Prostate gland (tissue), 2 donors: Measurements from ENCODE around the gene AADACL3. TPM values are rescaled to one million over a fixed set of nuclear protein-coding genes. Genes with fewer than 3 reads are reported as not detected.
"Not testable (repeated sequence)": the region's sequence is repeated elsewhere in the genome, so short reads cannot be mapped to it uniquely, and the experiment has no call there.

Experiments
- DNase-seq: peaks from one replicate; pipeline ENCODE4 v3.0.0-alpha.2; 2019; ENCODE audit warnings: low spot score
- H3K27ac ChIP-seq, 2 donors: fragments of 200-600 bp; sonication (generic); 2 replicates each; pipeline ENCODE4 v1.5.1; 2017 to 2019
- H3K27me3 ChIP-seq: fragments of 200-600 bp; sonication (generic); replicated peaks from 2 replicates; pipeline ENCODE4 v1.5.1; 2019; ENCODE audit not compliant: insufficient read depth
- H3K36me3 ChIP-seq, 2 donors: fragments of 200-600 bp; sonication (generic); 1 replicate in 1 of 2; 2 replicates in 1 of 2; pipeline versions ENCODE4 v1.5.1 to v1.8.1; 2017 to 2019
- H3K4me1 ChIP-seq: fragments of 200-600 bp; sonication (generic); replicated peaks from 2 replicates; pipeline ENCODE4 v1.5.1; 2019
- H3K4me3 ChIP-seq, 2 donors: fragments of 200-600 bp; sonication (generic); 2 replicates each; pipeline ENCODE4 v1.5.1; 2017 to 2019
- H3K9me3 ChIP-seq: fragments of 200-600 bp; sonication (generic); 2 replicates; pipeline ENCODE4 v1.5.1; 2017
- CTCF ChIP-seq, 4 experiments: fragments of 200-600 bp in 2 of 4; fragments of 450-650 bp in 2 of 4; sonication (generic) in 2 of 4; IDR thresholded peaks; 1 replicate in 3 of 4; 2 replicates in 1 of 4; pipeline ENCODE4 v1.5.1; 2016 to 2019; ENCODE audit warnings: antibody characterized with exemption in 4 of 4, mild to moderate bottlenecking in 2 of 4, moderate library complexity in 2 of 4
- POLR2A ChIP-seq: fragments of 450-650 bp; IDR thresholded peaks from one replicate; pipeline ENCODE4 v1.6.1; 2016; ENCODE audit warnings: antibody characterized with exemption, mild to moderate bottlenecking
- POLR2AphosphoS5 ChIP-seq: sonication (generic); formaldehyde crosslinking; IDR thresholded peaks from one replicate; pipeline ENCODE4 v1.6.1; 2017; ENCODE audit warnings: antibody characterized with exemption
- WGBS: methylation state at CpG from one replicate; pipeline ENCODE4 v1.1.5; 2018; 5-methylcytosine and 5-hydroxymethylcytosine counted together
- intact Hi-C: fragments of 100-400 bp; cut with DNase I; formaldehyde crosslinking; loops from one replicate; pipeline ENCODE4 v1.14.2; 2022
- total RNA-seq, 2 donors: library from RNA; depleted of rRNA; stranded (reverse); fragments of >200 nt; gene quantifications; one replicate each; pipeline ENCODE4 v1.1.0, GENCODE V29; 2016

AADACL3 gene
- total RNA-seq, 2 donors from 2014 or later = not detected

- TF ChIP-seq CTCF (IDR thresholded peaks at IDR 0.05) = no peak
- no peak for TF ChIP-seq POLR2AphosphoS5
- no peak for TF ChIP-seq POLR2A
- Histone ChIP-seq H3K27me3 (no peaks in the 10 kb centered on the region), H3K4me1 (no peaks in the 10 kb centered on the region), H3K9me3 (no peaks in the 10 kb centered on the region), H3K4me3 (no peak overlapping the region), H3K36me3 (no peaks in the 10 kb centered on the region), H3K27ac (no peak overlapping the region)
- intact Hi-C loops = no loop called here
- 93% methylated on average over 3 of the region's 3 CpGs for WGBS
- no peak for DNase-seq
Measured at GRCh38 chr1:12714710-12715475, 1.0 kb upstream of the AADACL3 start.

GRCh38 chr1:12717301-12717838 lies 1.5 kb downstream of the AADACL3 start:
- intact Hi-C loops = no loop called here
- TF ChIP-seq POLR2A = no peak
- no peak for TF ChIP-seq CTCF (IDR thresholded peaks at IDR 0.05)
- TF ChIP-seq POLR2AphosphoS5 = no peak

GRCh38 chr1:12722626-12723025 lies 6.7 kb downstream of the AADACL3 start:
- Histone ChIP-seq H3K27me3 (no peaks in the 10 kb centered on the region), H3K36me3 (no peaks in the 10 kb centered on the region), H3K4me3 (no peak overlapping the region), H3K9me3 (no peaks in the 10 kb centered on the region), H3K4me1 (no peaks in the 10 kb centered on the region), H3K27ac (no peak overlapping the region)
- no peak for DNase-seq
- intact Hi-C loops = no loop called here
- TF ChIP-seq POLR2AphosphoS5 (no peak), POLR2A (no peak), CTCF (IDR thresholded peaks at IDR 0.05) (no peak)
- WGBS = 52% methylated on average over 1 of the region's 1 CpG

More at GRCh38 chr1:12717301-12717838, 1.5 kb downstream of the AADACL3 start:
- H3K27me3 ChIP-seq = no peaks in the 10 kb centered on the region
- no peaks in the 10 kb centered on the region for H3K36me3 ChIP-seq
- H3K4me3 ChIP-seq = no peak overlapping the region
- H3K4me1 ChIP-seq = no peaks in the 10 kb centered on the region
- no peak for DNase-seq
- 84% methylated on average over 7 of the region's 7 CpGs for WGBS
- no peaks in the 10 kb centered on the region for H3K9me3 ChIP-seq
- no peak overlapping the region for H3K27ac ChIP-seq

GRCh38 chr1:12728391-12728790 lies 12.5 kb downstream of the AADACL3 start:
- intact Hi-C loops = no loop called here
- Histone ChIP-seq H3K36me3 (no peaks in the 10 kb centered on the region), H3K9me3 (no peaks in the 10 kb centered on the region), H3K4me1 (no peaks in the 10 kb centered on the region), H3K27ac (no peak overlapping the region), H3K4me3 (no peak overlapping the region), H3K27me3 (no peaks in the 10 kb centered on the region)
- WGBS = 76% methylated on average over 2 of the region's 2 CpGs
- TF ChIP-seq CTCF (IDR thresholded peaks at IDR 0.05) = no peak
- TF ChIP-seq POLR2AphosphoS5 = no peak
- no peak for TF ChIP-seq POLR2A
- no peak for DNase-seq

- Histone ChIP-seq H3K27me3 (no peaks in the 10 kb centered on the region), H3K36me3 (no peaks in the 10 kb centered on the region), H3K9me3 (no peaks in the 10 kb centered on the region), H3K4me3 (no peak overlapping the region), H3K4me1 (no peaks in the 10 kb centered on the region), H3K27ac (no peak overlapping the region)
- WGBS = 82% methylated on average over 1 of the region's 1 CpG
- TF ChIP-seq POLR2A (no peak), POLR2AphosphoS5 (no peak), CTCF (IDR thresholded peaks at IDR 0.05) (no peak)
- DNase-seq = no peak
- intact Hi-C loops = no loop called here
Measured at GRCh38 chr1:12730156-12730555, 14.2 kb downstream of the AADACL3 start.

GRCh38 chr1:12731084-12731483 lies 15.2 kb downstream of the AADACL3 start:
- H3K27ac ChIP-seq, H3K27me3 ChIP-seq, H3K4me3 ChIP-seq, H3K9me3 ChIP-seq, H3K4me1 ChIP-seq, intact Hi-C loops, DNase-seq, H3K36me3 ChIP-seq: not testable (repeated sequence)
- 89% methylated on average over 2 of the region's 2 CpGs for WGBS
